Stimulated activated CD8-positive, alpha-beta memory T cell treated with anti-CD3 and anti-CD28 coated beads, Interleukin-12 subunit alpha, Interleukin-12 subunit beta, amount 100 ng/mL, for 24 hours (primary cell): ENCODE results near the gene CBFA2T3.
"Not testable (repeated sequence)": the region's sequence is repeated elsewhere in the genome, so short reads cannot be mapped to it uniquely, and the experiment has no call there.

ENCODE experiments used
- DNase-seq: peaks from one replicate; pipeline ENCODE4 v3.0.0-alpha.2; 2020; ENCODE audit errors: extremely low read depth

Gene CBFA2T3

DNA sequence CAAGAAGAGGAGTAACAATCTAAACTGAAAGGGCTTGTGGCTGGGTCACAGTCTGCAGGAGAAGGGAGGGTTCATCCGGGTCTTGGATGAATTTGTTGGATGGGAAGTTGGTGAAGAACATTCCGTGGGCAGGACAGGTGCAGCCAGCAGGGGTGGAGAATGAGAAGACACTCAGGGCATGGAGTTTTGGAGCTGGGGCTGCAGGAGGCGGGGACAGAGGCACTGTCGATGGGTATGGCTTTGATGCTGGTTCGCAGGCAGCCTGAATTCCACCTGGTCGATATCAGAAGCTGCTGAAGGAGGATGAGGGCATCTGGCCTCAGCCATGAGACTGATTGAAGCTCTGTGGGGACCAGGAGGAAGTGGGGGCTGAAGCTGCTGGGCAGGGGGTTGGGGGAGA, 36.1 kb upstream of the CBFA2T3 start:
- DNase-seq, result no peak

DNA sequence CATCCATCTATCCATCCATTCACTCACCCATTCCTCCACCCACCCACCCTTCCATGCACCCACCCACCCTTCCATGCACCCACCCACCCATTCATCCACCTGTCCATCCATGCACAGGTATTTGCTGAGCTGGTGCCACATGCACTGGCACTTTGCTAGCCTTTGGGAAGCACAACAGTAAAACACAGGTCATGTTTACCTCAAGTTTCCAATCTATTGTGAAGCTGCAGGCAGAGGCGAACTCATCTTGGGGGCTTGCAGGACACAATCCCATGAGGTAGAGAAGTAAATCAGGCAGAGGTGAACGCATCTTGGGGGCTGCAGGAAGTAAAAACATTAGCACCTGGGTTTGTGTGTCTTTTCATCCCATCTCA, 35.6 kb upstream of the CBFA2T3 start:
- no peak for DNase-seq

DNA sequence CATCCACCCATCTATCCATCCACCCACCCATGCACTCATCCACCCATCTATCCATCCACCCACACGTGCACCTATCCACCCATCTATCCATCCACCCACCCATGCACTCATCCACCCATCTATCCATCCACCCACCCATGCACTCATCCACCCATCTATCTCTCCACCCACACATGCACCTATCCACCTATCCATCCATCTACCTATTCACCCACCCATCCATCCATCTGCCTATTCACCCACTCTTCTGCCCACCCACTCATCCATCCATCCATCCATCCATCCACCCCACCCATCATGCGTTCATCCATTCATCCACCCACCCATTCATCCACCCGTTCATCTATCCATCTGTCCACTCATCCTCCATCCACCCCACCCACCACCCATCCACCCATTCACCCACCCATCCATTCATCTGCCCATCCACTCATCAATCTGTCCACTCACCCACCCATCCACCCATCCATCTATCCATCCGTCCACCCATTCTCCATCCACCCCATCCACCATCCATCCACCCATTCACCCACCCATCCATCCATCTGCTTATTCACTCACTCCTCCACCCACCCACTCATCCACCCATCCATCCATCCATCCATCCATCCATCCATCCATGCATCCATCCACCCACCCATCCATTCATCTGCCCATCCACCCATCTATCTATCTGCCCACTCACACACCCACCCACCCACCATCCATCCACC, 35.1 kb upstream of the CBFA2T3 start:
- DNase-seq, result no peak

DNA sequence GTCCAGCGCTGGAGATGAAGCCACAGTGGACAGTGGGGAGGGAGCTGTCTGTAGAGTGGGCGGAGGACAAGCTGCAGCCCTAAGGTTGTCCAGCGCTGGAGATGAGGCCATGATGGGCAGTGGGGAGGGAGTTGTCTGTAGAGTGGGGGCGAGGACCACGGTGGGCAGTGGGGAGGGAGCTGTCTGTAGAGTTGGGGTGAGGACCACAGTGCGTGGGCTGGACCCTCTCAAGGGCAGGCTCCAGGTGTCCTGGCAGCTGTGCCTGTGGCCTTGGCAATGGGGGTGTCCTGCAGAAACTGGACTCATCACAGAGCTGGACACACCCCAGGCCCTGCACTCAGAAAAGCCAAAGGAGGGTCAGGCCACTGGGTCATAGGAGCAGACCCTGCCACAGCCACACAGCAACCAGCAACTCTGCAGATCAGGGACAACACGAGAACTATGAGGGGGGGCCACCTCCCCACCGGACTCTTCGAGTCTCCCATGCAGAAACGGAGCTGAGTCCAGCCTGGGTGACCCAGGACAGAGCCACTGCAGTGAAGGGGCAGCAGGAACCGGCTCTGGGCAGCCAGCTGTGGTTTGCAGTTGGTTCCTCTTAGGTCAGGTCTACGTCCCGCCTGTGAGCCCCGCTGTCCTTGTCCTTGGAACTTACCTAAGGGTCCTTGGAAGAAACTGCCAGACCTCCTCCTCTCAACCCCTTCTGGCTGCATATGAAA, 33.4 kb upstream of the CBFA2T3 start:
- no peak for DNase-seq

DNA sequence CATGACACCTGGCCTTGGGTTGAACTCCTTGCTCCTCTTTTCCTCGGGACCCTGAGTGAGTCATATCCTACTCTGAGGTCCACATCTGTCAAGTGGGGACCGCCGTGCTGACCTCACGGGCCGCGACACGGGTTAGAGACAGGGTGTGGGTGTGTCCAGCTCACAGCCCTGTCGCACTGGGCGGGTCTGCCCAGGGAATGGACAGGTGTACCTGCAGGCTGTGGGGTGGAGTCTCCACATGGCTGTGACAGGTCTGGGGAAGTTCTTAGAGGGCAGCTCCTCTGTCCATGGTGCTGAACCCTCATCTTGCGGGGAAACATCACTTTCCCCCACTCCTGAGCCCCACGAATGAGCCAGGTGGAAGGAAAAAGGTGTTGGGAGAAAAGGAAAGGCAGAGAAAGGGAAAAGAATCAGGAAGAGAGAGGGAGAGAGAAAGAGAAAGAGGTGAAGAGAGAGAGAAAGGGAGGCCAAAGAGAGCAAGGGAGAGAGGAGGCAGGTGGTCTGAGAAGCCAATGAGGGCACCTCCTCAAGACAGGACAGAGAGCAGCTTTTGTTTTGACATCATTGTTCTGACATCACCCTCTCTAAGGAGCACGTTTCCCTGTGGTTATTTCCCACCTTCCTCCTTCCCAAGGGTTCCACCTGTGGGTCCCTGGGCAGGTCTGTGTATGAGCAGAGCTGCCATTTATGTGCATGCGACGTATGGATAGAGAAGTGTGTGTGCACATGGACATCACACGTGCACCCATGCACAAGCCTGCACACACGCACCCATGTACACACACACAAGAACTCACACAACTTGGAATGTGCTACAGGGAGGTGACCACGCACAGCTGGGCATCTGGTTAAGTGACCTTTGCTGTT, 32.6 kb upstream of the CBFA2T3 start:
- no peak for DNase-seq

DNA sequence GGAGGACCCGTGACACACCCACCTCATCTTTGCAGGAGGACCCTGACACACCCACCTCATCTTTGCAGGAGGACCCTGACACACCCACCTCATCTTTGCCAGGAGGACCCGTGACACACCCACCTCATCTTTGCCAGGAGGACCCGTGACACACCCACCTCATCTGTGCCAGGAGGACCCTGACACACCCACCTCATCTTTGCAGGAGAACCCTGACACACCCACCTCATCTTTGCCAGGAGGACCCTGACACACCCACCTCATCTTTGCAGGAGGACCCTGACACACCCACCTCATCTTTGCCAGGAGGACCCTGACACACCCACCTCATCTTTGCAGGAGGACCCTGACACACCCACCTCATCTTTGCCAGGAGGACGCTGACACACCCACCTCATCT, 31.8 kb upstream of the CBFA2T3 start:
- not testable (repeated sequence) for DNase-seq

DNA sequence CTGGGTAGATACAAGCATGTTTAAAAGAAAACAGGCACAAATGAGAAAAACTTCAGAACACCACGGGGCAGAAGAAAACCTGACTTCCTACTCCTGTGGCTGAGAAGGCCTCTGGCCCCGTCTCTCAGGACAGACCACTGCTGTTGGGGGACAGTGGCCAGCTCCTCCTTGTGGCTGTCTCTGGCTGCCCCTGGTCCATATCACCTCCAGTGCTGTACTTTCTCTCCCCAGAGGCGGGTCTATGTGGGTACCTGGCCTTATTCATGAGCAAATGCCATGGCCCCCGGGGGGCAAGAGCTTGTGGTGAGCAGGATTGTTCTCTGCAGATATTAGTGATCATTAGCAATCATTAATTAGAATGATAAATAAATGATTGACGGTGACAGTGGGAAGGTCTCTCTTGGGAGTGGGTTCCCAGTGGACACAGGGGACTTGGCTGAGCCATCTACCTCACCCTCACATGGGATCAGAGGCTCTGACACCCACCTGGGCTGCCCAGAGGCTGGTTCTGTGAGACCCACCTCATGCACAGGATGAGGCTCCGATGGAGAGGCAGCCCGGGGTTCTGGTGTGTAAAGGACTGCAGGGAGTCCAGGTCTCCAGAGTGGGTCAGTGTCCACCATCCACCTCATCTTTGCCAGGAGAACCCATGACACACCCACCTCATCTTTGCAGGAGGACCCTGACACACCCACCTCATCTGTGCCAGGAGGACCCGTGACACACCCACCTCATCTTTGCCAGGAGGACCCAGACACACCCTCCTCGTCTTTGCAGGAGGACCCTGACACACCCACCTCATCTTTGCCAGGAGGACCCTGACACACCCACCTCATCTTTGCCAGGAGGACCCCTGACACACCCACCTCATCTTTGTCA, 30.6 kb upstream of the CBFA2T3 start:
- no peak for DNase-seq

DNA sequence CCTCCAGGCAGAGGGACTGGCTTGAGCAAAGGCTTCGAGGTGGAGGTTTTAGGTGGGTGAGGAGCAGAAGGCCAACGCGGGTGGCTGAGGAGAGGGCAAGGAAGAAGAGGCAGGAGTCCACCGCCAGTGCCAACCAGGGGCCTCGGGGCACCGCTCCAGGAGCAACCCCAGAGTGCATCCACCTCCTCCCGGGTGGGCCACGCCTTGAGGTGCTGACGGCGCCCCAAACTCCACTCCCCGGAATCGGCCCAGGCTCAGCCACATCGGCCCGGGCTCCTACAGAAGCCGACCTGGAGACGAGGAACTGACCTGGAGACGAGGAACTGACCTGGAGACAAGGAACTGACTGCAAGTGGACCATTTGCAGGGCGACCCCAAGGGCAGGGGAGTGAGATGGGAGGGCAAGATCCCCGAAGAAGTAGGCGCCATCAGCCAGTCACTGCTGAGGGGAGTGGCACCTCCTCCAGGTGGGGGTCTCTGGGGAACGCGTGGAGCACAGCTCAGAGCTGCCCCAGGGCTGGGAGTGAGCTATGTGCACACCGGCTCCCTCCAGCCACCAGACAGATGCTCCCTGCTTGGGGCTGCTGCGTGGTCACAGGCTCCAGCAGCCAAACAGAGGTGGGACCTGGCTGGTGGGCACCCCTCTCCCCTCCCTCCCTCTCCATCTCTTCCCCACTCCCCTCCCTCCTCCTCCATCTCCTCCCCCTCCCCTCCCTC, 29.2 kb upstream of the CBFA2T3 start:
- DNase-seq, result no peak

DNA sequence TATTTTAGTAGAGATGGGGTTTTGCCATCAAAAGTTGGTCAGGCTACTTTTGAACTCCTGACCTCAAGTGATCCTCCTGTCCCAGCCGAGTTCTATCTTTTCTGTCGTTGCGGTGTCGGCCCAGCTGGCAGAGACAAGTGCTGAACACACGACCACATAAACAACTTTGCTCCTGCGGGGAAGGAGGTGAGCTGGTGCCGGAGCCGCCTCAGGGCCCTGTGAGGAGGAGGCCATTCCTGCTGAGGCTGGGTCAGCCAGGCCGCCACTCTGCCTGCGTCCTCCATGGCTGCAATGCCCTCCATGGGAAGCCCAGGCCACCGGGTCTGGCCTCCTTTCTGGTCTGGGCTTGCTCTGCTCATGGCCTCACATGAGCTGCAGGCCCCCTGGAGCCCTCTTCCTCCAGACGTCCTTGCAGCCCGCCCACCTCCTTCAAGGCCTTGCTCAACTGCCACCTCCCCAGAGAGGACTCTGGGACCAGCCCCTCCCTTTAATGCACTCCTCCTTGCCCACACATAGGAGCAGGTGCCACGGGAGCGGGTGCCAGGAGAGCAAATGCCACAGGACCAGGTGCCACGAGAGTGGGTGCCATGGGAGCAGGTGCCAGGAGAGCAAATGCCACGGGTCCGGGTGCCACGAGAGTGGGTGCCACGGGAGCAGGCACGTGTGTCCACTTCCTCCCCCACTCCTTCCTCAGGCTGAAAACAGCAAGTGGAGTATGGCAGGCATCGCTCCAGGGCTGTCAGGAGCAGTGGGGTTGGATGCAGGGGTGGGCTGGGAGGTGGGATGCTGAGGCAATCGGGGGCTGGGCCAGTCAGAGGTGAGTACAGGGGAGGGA, 28.4 kb upstream of the CBFA2T3 start:
- no peak for DNase-seq

DNA sequence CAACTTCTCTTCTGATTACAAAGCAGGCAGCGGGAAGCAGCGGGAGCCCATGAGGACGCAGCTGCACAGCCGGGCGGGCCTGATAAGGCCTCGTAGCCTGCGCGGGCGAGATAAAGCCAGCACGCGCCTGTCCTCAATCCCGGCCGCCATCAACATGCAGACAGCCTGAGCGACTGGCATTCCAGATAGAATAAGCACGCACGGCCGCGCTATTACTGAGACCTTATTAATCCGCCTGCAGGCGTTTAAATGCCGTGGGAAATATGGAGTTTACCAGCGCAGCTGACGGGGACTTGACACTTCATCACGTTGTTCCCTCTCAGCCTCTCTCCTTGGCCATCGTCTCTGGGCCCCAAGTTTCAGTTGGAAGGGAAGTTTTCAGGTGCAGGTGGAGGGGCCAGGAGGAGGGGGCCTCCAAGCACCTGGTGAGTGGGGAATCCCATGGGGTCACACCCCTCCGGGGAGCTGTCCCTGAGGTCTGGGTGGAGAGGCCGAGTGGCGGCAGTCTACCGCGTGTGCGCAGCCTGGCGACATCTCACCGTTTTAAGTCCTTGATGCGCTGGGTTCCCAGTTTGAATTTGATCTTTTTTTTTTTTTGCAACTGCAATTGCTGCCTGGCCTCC, 27.3 kb upstream of the CBFA2T3 start:
- no peak for DNase-seq

DNA sequence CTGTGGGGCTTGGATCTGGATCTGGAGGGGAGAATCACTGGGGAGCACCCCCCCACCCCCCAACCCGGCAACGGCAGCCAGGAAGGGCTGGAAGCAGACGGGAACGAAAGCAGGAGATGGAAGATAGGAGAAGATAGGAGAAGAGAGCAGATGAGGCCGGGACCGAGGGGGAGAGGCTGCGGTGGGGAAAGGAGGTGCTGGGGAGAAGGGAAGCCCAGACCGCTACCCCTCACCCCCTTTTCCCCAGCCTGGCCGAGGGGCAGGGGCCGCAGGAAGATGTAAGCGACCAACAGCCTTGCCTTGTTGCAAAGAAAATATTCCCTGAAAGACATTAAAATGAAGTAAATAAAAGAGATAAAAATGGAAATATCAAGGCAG, 26.8 kb upstream of the CBFA2T3 start:
- no peak for DNase-seq

DNA sequence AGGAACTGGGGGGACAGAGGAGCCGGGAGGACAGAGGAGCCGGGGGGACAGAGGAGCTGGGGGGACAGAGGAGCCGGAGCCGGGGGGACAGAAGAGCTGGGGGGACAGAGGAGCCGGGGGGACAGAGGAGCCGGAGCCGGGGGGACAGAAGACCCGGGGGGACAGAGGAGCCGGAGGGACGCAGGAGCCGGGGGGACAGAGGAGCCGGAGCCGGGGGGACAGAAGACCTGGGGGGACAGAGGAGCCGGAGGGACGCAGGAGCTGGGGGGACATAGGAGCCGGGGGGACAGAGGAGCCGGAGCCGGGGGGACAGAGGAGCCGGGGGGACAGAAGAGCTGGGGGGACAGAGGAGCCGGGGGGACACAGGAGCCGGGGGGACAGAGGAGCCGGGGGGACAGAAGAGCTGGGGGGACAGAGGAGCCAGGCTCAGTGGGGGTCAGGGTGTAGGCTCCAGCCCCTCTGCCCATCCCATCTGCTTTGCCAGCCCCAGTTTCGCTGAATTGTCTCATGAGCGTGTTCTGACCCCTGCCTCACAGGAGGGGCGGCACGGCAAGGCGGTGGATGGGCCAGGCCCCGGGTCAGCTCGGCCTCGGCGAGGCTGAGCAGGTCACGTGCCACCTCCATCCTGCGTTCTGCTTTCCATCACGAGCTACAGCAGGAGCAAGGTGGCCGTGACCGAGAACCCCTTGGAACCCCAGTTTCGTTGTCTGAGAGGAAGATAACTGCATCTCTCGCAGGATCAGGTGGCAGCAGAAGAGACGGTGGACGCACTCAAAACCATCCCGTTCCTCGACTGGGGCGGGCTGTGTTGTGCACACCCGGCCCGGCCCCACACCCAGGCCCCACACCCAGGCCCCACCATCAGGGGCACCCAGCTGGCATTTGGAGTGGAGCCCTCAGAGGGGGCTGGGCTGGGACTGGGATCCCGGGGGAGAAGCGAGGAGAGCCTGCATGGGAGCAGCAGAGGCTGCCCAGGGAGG, 26.1 kb upstream of the CBFA2T3 start:
- no peak for DNase-seq

DNA sequence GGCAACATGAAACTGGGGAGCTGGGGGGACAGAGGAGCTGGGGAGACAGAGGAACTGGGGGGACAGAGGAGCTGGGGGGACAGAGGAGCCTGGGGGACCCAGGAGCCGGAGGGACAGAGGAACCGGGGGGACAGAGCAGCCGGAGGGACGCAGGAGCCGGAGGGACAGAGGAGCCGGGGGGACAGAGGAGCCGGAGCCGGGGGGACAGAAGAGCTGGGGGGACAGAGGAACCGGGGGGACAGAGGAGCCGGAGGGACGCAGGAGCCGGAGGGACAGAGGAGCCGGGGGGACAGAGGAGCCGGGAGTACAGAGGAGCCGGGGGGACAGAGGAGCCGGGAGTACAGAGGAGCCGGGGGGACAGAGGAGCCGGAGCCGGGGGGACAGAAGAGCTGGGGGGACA, 25.1 kb upstream of the CBFA2T3 start:
- not testable (repeated sequence) for DNase-seq

DNA sequence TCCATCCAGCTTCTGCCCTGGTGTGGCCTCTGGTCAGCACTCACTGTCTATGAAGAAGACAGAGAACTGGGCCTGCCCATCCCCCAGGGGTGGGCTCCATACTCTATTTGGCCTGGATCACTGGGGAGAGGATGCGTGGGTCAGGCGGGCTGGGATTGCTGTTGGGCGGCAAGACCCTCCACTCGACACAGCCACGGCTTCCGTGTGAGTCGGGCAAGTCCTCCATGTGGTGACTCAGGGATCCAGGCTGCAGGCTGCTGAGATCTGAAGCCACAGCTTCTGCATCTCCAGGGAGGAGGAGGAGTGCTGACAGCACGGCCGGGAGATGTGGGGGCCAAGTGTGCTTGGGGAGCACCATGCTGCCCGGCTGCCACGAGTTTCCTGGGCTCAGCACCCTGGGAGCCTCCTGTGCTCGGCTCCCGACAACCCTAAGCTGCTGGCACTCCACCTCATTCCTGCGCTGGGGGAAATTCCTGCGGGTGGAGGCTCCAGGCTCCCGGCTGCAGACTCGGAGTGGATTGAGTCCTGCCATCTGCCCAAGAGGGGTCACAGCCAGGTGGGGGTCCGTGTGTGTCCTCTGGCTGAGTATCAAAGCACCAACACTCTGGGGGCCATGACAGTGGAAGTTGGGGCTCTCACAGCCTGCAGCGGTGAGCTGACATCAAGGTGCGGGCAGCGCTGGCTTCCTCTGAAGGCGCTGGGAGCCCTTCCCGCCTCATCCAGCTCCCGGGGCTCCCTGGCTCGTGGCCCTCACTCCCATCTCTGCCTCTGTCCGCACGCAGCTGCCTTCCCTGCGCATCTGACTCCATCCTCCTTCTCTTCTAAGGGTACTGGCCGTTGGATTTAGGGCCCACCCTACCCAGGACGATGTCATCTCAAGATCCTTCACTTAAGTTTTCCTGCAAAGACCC, 24.4 kb upstream of the CBFA2T3 start:
- DNase-seq, result no peak

DNA sequence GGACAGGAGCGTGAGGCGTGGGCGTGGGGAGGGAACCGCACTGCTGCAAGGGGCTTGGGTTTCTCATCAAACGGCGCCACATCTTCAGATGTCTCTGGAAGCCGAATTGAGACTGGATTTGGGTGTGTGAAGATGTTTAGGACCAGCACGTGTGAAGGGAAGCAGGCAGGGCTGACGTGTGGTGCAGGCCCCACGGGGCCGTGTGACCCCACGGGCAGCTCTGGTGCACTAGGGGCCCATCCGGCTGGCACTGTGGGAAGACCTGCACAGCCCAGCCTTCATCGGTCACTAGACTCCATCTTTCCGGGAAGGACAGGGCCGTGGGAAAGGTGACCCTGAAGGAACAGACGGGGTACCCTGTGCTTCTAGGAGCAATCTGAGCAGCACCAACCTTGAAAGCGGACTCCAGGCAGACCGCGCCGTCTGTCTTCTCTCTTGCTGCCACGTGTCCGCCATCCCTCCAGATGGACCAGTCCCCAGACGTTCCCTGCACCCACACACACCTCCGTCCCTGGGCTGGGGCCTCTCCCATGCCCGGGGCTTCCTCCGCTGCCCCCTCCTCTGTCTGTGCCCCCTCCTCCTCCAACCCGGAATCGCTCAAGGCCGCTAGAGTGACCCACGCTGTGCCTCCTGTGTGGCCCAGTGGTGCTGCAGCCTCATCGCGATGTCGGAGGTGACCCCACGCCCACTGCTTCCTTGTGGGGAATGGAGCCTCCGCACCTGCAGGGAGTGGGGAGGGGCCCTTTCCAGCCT, 23.4 kb upstream of the CBFA2T3 start:
- no peak for DNase-seq

DNA sequence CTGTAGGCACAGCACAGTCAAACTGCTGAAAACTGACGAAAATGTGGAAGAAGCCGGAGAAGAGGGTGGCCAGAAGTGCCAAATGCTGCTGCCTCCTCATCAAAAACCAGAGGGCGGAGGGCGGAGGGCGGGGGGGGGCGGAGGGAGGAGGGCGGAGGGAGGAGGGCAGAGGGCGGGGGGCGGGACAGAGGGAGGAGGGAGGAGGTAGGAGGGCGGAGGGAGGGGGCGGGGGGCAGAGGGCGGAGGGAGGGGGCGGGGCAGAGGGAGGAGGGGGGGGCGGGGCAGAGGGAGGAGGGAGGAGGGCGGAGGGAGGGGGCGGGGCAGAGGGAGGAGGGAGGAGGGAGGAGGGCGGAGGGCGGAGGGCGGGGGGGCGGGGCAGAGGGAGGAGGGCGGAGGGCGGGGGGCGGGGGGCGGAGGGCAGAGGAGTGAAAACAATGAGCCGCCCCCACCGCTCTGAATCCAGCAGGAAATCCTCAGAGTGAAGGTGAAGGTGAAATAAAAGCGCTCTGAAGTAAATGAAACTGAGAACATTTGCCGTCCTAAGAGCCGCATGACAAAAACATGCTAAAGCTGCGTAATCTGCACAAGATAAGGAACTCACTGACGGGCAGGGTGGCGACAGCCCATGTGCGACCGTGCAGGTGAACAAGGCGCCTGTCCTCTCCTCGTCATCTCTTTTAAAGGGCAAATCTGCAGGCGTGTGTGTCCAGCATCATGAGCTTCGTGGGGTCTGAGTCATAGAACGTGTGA, 22.6 kb upstream of the CBFA2T3 start:
- DNase-seq, result no peak
